GM19239 (cell line): ENCODE measurements around the gene TMEM134.
"Not testable (repeated sequence)": the region's sequence is repeated elsewhere in the genome, so short reads cannot be mapped to it uniquely, and the experiment has no call there.

Experiments used
- DNase-seq: peaks from one replicate; pipeline ENCODE4 v3.0.0; 2011; ENCODE audit warnings: low spot score; ENCODE audit not compliant: insufficient read length
- FAIRE-seq: peaks from 2 replicates; lab custom pipeline; 2011; peaks lifted over from hg19 to GRCh38; lab: Jason Lieb, UNC

Gene TMEM134

GRCh38 chr11:67486481-67487195 lies 17.6 kb upstream of the TMEM134 start:
- DNase-seq (peak; percentile 78), FAIRE-seq (peak; percentile 97)

GRCh38 chr11:67485873-67486361 lies 16.9 kb upstream of the TMEM134 start:
- not testable (repeated sequence) for DNase-seq
- FAIRE-seq, result peak; percentile 92

DNA sequence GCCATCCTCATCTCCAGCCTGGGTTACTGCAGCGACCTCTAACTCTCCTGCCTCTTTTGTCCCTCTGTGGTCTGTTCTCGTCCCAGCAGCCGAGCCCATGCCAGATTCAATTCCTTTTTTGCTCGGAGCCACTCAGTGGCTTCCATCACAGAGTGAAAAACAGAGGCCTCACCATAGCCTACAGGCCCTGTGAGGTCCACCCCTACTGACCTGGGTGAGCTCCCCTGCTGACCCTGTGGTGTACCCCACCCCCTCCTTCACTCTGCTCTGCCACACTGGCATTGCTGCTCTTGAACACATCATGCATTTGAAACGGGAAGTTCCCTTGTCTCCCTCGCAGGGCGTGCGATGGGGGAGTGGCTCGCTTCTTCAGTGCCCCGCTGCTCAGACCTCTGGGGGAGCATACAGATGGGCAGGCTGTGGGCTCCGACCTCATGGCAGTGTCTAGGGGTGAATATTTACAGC lies 15.8 kb upstream of the TMEM134 start:
- DNase-seq (no peak), FAIRE-seq (peak; percentile 81)

DNA sequence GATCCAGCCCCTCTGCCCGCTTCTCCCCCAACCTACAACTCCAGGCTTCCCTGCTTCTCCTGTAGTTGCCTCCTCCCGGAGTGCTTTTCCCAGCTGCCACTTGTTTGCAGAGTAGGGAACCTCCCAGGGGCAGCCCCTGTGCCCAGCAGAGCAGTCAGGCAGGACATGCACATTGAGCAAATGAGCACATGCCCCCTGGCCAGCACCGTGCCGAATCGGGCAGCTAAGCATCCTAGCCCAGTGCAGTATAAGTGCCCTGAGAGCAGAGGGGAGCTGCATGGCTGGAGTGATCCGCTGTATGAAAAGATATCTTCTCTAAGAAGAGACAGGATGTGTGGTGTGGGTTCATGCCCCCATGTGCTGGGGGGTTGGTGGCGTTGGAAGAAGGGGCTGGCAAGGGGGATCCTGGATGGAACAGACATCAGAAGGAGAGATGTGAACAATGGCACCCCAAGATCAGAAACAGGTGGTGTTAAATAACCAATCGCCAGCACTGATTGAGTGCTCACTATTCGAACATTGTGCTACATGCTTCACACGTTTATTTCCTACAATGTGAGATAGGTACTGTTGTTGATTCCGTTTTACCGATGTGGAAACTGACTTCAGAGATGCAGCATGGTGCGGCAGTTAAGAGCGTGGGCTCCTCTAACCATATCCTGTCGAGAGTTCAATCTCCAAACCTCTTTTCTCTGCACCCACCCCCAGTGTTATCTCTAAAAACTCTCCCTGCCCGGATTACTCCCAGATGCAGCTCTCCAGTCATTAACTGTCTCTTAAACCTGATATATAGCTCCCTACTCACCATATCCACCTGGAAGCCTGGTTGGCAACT lies 15.0 kb upstream of the TMEM134 start:
- FAIRE-seq (peak; percentile 93), DNase-seq (no peak)

DNA sequence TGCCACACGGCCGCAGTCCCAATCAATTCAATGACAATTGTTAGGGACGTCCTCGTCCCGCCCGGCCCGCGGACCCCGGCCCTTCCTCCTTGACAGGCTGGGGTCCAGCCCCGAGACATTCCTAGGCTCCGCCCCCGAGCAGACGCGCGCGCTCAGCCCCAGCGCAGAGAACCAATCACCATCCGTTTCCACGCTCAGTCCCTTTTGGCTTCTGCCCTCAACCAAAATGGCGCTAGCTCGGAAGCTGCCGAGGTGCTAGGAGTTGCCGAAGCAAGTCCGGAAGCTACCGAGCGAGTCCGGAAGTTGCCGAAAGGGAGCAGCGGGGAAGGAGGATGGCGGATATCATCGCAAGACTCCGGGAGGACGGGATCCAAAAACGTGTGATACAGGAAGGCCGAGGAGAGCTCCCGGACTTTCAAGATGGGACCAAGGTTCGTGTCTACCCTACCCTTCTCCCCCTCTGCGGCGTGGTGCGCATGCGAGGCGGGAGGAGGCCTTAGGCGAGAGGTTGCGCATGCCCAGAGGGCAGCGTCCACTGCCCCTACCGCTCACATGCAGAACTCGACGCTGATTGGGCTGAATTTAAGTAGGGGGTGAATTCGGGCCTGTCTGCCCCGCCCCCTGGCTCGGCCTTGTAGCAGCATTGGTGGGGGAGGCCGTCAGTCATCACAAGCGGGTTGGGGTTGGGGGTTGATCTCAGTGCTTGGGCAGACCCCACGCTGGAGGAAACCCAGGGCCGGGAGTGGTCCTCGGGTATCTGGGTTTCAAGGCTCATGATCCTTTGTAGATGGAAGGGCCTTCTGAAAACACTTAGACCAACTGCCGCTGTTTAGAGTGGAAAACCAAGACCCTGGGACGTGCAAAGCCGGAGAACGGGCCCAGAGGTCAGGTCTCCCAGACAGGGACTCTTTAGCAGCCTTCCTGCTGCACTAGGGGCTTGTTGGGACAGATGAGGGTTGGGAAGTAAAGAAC lies 14.1 kb upstream of the TMEM134 start, which contains the start of gene AIP:
AIP (plus strand) TSS at position 200 of the 972 bp plus-strand sequence; CDS start at position 333, 133 bp downstream.
- DNase-seq (peak; percentile 92), FAIRE-seq (peak; percentile 95)

DNA sequence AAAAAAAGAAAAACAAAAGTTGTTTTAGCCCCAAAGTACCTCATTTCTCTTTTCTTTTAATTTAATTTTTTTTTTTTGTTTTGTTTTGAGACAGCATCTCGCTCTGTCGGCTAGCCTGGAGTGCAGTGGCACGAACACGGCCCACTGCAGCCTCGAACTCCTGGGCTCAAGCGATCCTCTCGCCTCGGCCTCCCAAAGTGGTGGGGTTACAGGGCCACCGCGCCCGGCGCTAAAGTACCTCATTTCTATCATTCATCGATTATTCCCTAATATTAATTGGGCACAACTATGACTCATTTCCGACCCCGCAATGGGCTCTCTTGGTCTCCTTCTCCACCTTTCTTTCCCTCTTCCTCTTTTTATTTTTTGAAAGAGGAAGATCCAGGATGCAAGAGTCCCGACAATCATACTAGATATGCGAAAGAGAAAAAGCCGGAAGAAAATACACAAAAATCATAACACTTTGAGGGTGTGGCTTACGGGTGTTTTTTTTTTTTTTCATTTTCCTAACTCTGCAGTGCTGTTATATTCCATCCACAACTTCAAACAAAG lies 13.3 kb upstream of the TMEM134 start:
- no peak for DNase-seq
- FAIRE-seq, result no peak

GRCh38 chr11:67477344-67478050 lies 8.4 kb upstream of the TMEM134 start:
- FAIRE-seq, DNase-seq: not testable (repeated sequence)

DNA sequence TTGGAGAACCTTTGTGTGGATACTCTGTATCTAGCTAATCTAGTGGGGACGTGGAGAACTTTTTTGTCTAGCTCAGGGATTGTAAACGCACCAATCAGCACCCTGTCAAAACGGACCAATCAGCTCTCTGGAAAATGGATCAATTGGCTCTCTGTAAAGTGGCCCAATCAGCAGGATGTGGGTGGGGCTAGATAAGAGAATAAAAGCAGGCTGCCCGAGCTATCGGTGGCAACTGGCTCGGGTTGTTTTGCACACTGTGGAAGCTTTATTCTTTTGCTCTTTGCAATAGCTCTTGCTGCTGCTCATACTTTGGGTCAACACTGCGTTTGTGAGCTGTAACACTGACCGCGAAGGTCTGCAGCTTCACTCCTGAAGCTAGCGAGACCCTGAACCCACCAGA lies 7.6 kb upstream of the TMEM134 start:
- not testable (repeated sequence) for DNase-seq, FAIRE-seq

- FAIRE-seq, result no peak
- no peak for DNase-seq
Observed at GRCh38 chr11:67472882-67473281, 3.8 kb upstream of the TMEM134 start.

- no peak for DNase-seq
- no peak for FAIRE-seq
Observed at GRCh38 chr11:67470337-67471002, 1.4 kb upstream of the TMEM134 start.

- no peak for FAIRE-seq
- DNase-seq, result no peak
Observed at GRCh38 chr11:67469508-67469811, 409 bp upstream of the TMEM134 start.

- no peak for FAIRE-seq
Observed at GRCh38 chr11:67468456-67468758, 644 bp downstream of the TMEM134 start.

GRCh38 chr11:67468056-67468455 lies 995 bp downstream of the TMEM134 start:
- FAIRE-seq (no peak), DNase-seq (no peak)

More at GRCh38 chr11:67468456-67468758, 644 bp downstream of the TMEM134 start:
- DNase-seq, result no peak

GRCh38 chr11:67466962-67467771 lies 1.9 kb downstream of the TMEM134 start:
- DNase-seq, result no peak
- no peak for FAIRE-seq

DNA sequence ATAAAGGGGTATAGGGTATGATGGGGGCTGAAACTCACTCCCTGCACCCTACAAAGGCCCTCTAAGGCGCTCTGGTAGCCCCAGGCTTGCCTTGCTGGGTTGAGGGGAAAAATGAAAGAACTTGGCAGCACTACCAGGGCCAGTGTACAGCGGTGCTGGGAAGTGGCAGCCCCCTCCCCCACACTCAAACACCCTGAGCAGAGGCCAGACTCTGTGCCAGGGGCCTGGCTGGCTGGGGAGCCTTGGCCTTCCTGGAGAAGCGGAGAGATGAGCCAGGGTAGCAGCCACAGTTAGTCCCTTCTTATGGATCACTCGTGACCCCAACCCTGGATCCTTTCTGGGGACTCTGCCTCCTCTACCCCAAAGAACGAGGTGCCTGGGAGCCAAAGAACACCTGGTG lies 2.7 kb downstream of the TMEM134 start:
- no peak for FAIRE-seq

DNA sequence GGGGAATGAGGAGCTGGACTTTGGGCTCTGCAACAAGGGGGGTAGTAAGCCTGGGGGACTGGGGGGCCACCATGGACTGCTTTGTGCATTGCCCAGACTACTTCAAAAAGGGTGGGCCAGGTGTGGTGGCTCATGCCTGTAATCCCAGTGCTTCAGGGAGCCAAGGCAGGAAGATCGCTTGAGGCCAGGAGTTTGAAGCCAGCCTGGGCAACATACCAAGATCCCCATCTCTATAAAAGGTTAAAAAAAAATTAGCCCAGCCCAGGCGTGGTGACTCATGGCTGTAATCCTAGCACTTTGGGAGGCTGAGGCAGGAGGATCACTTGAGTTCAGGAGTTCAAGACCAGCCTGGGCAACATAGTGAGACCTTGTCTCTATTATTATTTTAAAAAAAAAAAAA lies 3.5 kb downstream of the TMEM134 start:
- not testable (repeated sequence) for DNase-seq, FAIRE-seq

More for the DNA sequence above, 2.7 kb downstream of the TMEM134 start:
- DNase-seq, result no peak

DNA sequence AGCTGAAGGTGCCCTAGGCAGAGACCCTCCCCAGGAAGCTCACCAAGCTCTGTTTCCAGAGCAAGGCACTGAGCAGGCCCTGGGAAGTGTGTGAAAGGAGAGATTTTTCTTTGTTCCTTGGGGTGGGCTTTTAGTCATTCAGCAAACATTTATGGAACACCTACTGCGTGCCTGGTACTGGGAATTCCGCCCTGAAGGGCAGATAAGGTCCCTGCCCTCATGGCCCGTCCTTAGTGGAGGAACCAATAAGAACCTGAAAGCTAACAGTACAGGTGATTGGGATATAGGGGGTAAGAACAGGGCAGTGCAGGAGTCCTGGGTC lies 3.9 kb downstream of the TMEM134 start:
- DNase-seq (no peak), FAIRE-seq (peak; percentile 35)
